GM12878 (cell line): ENCODE measurements around the gene PGAM1. TPM values are rescaled to one million over a fixed set of nuclear protein-coding genes. Genes with fewer than 3 reads are reported as not detected.
A peak's percentile ranks its signal among the peaks of the same experiment; 100 is the strongest.

Experiments used
- ATAC-seq: fragments of 200-7000 bp; cut with Tn5 transposase; 3 replicates; pipeline ENCODE4 v1.9.1; 2020; ENCODE audit warnings: mild to moderate bottlenecking, moderate library complexity
- BruUV-seq: library from RNA; stranded (reverse); fragments of 400-500 nt; replicated peaks from 2 replicates; lab custom pipeline; 2021; lab: Mats Ljungman, UMichigan
- CTCF ChIA-PET: fragments of 300-600 bp; sonication (Branson Sonifier 250); formaldehyde crosslinking; extraction: SDS; loops from one replicate; lab custom pipeline; 2021; ENCODE audit warnings: inconsistent platforms; lab: Yijun Ruan, JAX
- POLR2A ChIA-PET: fragments of 350-600 bp; formaldehyde crosslinking; extraction: SDS; loops from one replicate; lab custom pipeline; 2021; ENCODE audit warnings: inconsistent platforms; lab: Charles Lee
- RAD21 ChIA-PET: fragments of 300-600 bp; sonication (Branson Sonifier 250); formaldehyde crosslinking; loops from one replicate; lab custom pipeline; 2023; ENCODE audit warnings: antibody characterized with exemption; ENCODE audit not compliant: unreplicated experiment; lab: Charles Lee
- SMC1A ChIA-PET: fragments of 300-600 bp; sonication (Branson Sonifier 250); formaldehyde crosslinking; loops from one replicate; lab custom pipeline; 2023; ENCODE audit not compliant: unreplicated experiment, uncharacterized antibody; lab: Charles Lee
- DNase-seq: peaks from one replicate; pipeline ENCODE4 v3.0.0-alpha.2; 2011; ENCODE audit warnings: low read depth, low spot score
- FAIRE-seq: peaks from 3 replicates; lab custom pipeline; 2011; peaks lifted over from hg19 to GRCh38; lab: Jason Lieb, UNC
- H2AFZ ChIP-seq: 2 replicates; pipeline ENCODE4 v1.6.0; 2011; ENCODE audit warnings: low read depth, low read length, control low read depth; ENCODE audit not compliant: control insufficient read depth
- H3K27ac ChIP-seq: 2 replicates; pipeline ENCODE4 v1.5.1; 2011; ENCODE audit warnings: control low read depth; ENCODE audit not compliant: control insufficient read depth, insufficient read depth
- H3K27me3 ChIP-seq, 2 experiments: replicated peaks in 1 of 2; 2 replicates each; pipeline versions ENCODE4 v1.6.0 to v1.6.1; 2011; ENCODE audit warnings: low read length in 1 of 2; ENCODE audit not compliant: control insufficient read depth in 2 of 2, insufficient read depth in 2 of 2
- H3K36me3 ChIP-seq, 2 experiments: 2 replicates each; pipeline ENCODE4 v1.5.1; 2011; ENCODE audit warnings: low read length in 1 of 2; ENCODE audit not compliant: control insufficient read depth in 2 of 2, insufficient read depth in 2 of 2
- H3K4me1 ChIP-seq: 2 replicates; pipeline ENCODE4 v1.6.1; 2011; ENCODE audit warnings: mild to moderate bottlenecking, low read length, moderate library complexity, mixed read lengths; ENCODE audit not compliant: control insufficient read depth, insufficient read depth
- H3K4me2 ChIP-seq: 2 replicates; pipeline ENCODE4 v1.6.0; 2011; ENCODE audit warnings: control low read depth; ENCODE audit not compliant: control insufficient read depth, insufficient read depth
- H3K4me3 ChIP-seq: fragments of 200-600 bp; sonication (generic); 2 replicates; pipeline ENCODE4 v1.5.1; 2016
- H3K79me2 ChIP-seq: 2 replicates; pipeline ENCODE4 v1.6.0; 2011; ENCODE audit warnings: low read length; ENCODE audit not compliant: control insufficient read depth, insufficient read depth
- H3K9ac ChIP-seq: 2 replicates; pipeline ENCODE4 v1.8.0; 2011; ENCODE audit warnings: low read length, control low read depth, mixed read lengths; ENCODE audit not compliant: control insufficient read depth, insufficient read depth
- H3K9me3 ChIP-seq: replicated peaks from 3 replicates; pipeline ENCODE4 v1.5.1; 2011; ENCODE audit warnings: mild to moderate bottlenecking, low read length; ENCODE audit not compliant: control insufficient read depth, insufficient read depth
- H4K20me1 ChIP-seq: 2 replicates; pipeline ENCODE4 v1.6.0; 2011; ENCODE audit not compliant: control insufficient read depth, insufficient read depth
- ATF7 ChIP-seq: fragments of 450-650 bp; IDR thresholded peaks from 2 replicates; pipeline ENCODE4 v1.6.1; 2016; ENCODE audit warnings: low read depth, mild to moderate bottlenecking
- BHLHE40 ChIP-seq, 2 experiments: fragments of 450-650 bp in 1 of 2; IDR thresholded peaks; 2 replicates each; pipeline ENCODE4 v1.6.1; 2011 to 2017; ENCODE audit warnings: low read depth in 2 of 2, borderline replicate concordance in 1 of 2, improper control_type of control experiment in 1 of 2, low read length in 1 of 2, mild to moderate bottlenecking in 1 of 2
- BRCA1 ChIP-seq: IDR thresholded peaks from 2 replicates; pipeline ENCODE4 v1.6.1; 2011; ENCODE audit warnings: low read depth, low read length, improper control_type of control experiment
- CBX3 ChIP-seq: fragments of 200-600 bp; sonication (generic); IDR thresholded peaks from 2 replicates; pipeline ENCODE4 v1.6.1; 2016; ENCODE audit warnings: low read depth, borderline replicate concordance
- CHD4 ChIP-seq: fragments of 200-600 bp; sonication (generic); IDR thresholded peaks from 2 replicates; pipeline ENCODE4 v1.6.1; 2016; ENCODE audit warnings: mild to moderate bottlenecking
- EGR1 ChIP-seq, 2 experiments: IDR thresholded peaks; 1 replicate in 1 of 2; 2 replicates in 1 of 2; pipeline ENCODE4 v1.6.1; 2011 to 2012; ENCODE audit warnings: low read depth in 2 of 2, low read length in 2 of 2, borderline replicate concordance in 1 of 2, mild to moderate bottlenecking in 1 of 2, moderate library complexity in 1 of 2
- ESRRA ChIP-seq: IDR thresholded peaks from 2 replicates; pipeline ENCODE4 v1.6.1; 2012; ENCODE audit warnings: mild to moderate bottlenecking, low read length, improper control_type of control experiment
- JUNB ChIP-seq: IDR thresholded peaks from 2 replicates; pipeline ENCODE4 v1.6.1; 2016; ENCODE audit warnings: antibody characterized with exemption, mild to moderate bottlenecking
- MLLT1 ChIP-seq: fragments of 450-650 bp; IDR thresholded peaks from 2 replicates; pipeline ENCODE4 v1.6.1; 2016; ENCODE audit warnings: mild to moderate bottlenecking
- NRF1 ChIP-seq: conservative IDR thresholded peaks from 2 replicates; pipeline ENCODE4 v1.6.1; 2011; ENCODE audit warnings: mild to moderate bottlenecking, low read depth, low read length, improper control_type of control experiment
- POLR2AphosphoS5 ChIP-seq: IDR thresholded peaks from 2 replicates; pipeline ENCODE4 v1.6.1; 2011; ENCODE audit warnings: mild to moderate bottlenecking, low read length, inconsistent platforms
- RB1 ChIP-seq: fragments of 450-650 bp; formaldehyde crosslinking; IDR thresholded peaks from 2 replicates; pipeline ENCODE4 v1.6.1; 2017; ENCODE audit warnings: mild to moderate bottlenecking, borderline replicate concordance
- SIN3A ChIP-seq: IDR thresholded peaks from 2 replicates; pipeline ENCODE4 v1.6.1; 2012; ENCODE audit warnings: low read depth, low read length, improper control_type of control experiment
- SMAD5 ChIP-seq: IDR thresholded peaks from 2 replicates; pipeline ENCODE4 v1.6.1; 2016; ENCODE audit warnings: antibody characterized with exemption, low read depth
- YY1 ChIP-seq: IDR thresholded peaks from 2 replicates; pipeline ENCODE4 v1.6.1; 2011; ENCODE audit warnings: low read depth, mild to moderate bottlenecking, low read length
- ZBTB11 ChIP-seq: fragments of 450-650 bp; formaldehyde crosslinking; IDR thresholded peaks from 2 replicates; pipeline ENCODE4 v1.5.0; 2022; ENCODE audit warnings: mild to moderate bottlenecking, missing genetic modification characterization
- ZBTB33 ChIP-seq: fragments of 450-650 bp; IDR thresholded peaks from 2 replicates; pipeline ENCODE4 v1.6.1; 2017; ENCODE audit warnings: mild to moderate bottlenecking
- WGBS: methylation state at CpG from one replicate; pipeline ENCODE4 v1.1.6; 2016; ENCODE audit warnings: low lambda C conversion rate; ENCODE audit not compliant: insufficient replicate concordance, insufficient coverage; ENCODE audit errors: missing lambda C conversion rate; 5-methylcytosine and 5-hydroxymethylcytosine counted together
- in situ Hi-C: fragments of 300-500 bp; cut with MboI; formaldehyde crosslinking; loops from 9 replicates; pipeline ENCODE4 v1.14.3; 2018; ENCODE audit warnings: mixed read lengths
- intact Hi-C: fragments of 100-400 bp; cut with micrococcal nuclease; formaldehyde crosslinking; loops from one replicate; pipeline ENCODE4 v1.14.2; 2022; ENCODE audit not compliant: unreplicated experiment
- polyA plus RNA-seq, 11 experiments: library from polyadenylated mRNA; depleted of rRNA in 4 of 11; unstranded in 6 of 11; stranded (reverse) in 5 of 11; fragments of >200 nt; fragmentation: Nextera tagmentation in 4 of 11; fragmentation: Illumina TruSeq in 1 of 11; extraction: Ambion mirVana in 4 of 11; extraction: Trizol in 1 of 11; gene quantifications; 1 replicate in 1 of 11; 2 replicates in 10 of 11; pipeline versions ENCODE4 v1.2.1 to v1.2.3, GENCODE V29; 2011 to 2016; ENCODE audit warnings: inconsistent platforms in 2 of 11, missing spikeins in 2 of 11, low read depth in 1 of 11
- total RNA-seq, 4 experiments: library from RNA; depleted of rRNA in 3 of 4; stranded (reverse); fragments of >200 nt in 3 of 4; fragmentation: Illumina TruSeq in 1 of 4; extraction: Trizol in 1 of 4; gene quantifications; 2 replicates each; pipeline versions ENCODE4 v1.2.1 to v1.2.3, GENCODE V29; 2013 to 2021

Gene PGAM1
- total and polyA plus RNA-seq, 10 of the 15 experiments (the other 5 are each of a cell fraction or from before 2014, with no cell fraction given): 115 to 1,362 (median 744) TPM

GRCh38 chr10:97428572-97428981 is 2.6 kb downstream of the PGAM1 start:
- ChIA-PET POLR2A (interaction anchor here (1.4 to 2.6 kb wide), 4 partner anchors 9 to 28 kb away, joined by 3 to 9 read pairs (median 8); partner anchors contain the start of gene RRP12), CTCF (interaction anchor here (0.8 to 1.9 kb wide), 6 partner anchors 18 to 149 kb away, joined by 3 to 10 read pairs (median 4); partner anchors contain the start of gene RRP12), SMC1A (interaction anchor here (1.0 to 2.1 kb wide), 4 partner anchors 15 to 27 kb away, joined by 3 to 12 read pairs (median 3); partner anchors contain the start of gene RRP12), RAD21 (interaction anchor here (1.4 to 1.9 kb wide), 2 partner anchors 16 to 21 kb away, joined by 3 to 4 read pairs; no protein-coding TSS in a partner anchor)
- Histone ChIP-seq H3K9me3 (no peaks in the 10 kb centered on the region), H3K27me3 (no peaks in the 10 kb centered on the region), H3K9ac (peak overlapping the region; percentile 89), H3K4me3 (peak overlapping the region; percentile 92), H3K4me1 (peaks cover 10% of the 10 kb centered on the region), H3K79me2 (peaks cover 58% of the 10 kb centered on the region), H3K27ac (peak overlapping the region; percentile 95), H3K36me3 (peaks cover 9 to 22% of the 10 kb centered on the region in 2 experiments; a peak in 3 of 4 replicates), H4K20me1 (peaks cover 8% of the 10 kb centered on the region; the same call in 1 of the 2 replicates), H2AFZ (no peak overlapping the region), H3K4me2 (peak overlapping the region; percentile 78)
- FAIRE-seq (no peak), DNase-seq (no peak), ATAC-seq (peak; percentile 13)
- no TSS peak for BruUV-seq
- in situ Hi-C loops (no loop called here), intact Hi-C loops (loop anchor here (5.0 kb wide), 1 partner anchor 69 kb away; the partner anchor contains the start of genes MMS19 and UBTD1)
- 0% methylated on average over 4 of the region's 4 CpGs for WGBS
- no peak for TF ChIP-seq MLLT1
- no peak for TF ChIP-seq ZBTB11 (CRISPR knock-in tag)
- no peak for TF ChIP-seq RB1
- no peak for TF ChIP-seq BRCA1
- TF ChIP-seq BHLHE40 (IDR thresholded peaks at IDR 0.05; ENCODE audit: borderline replicate concordance in 1 of 2, low read depth in 2 of 2, low read length in 1 of 2): no peak
- no peak for TF ChIP-seq SMAD5
- no peak for TF ChIP-seq ZBTB33
- 0 out of 2 replicates have a peak, but pooled peaks have one; percentile 9 for TF ChIP-seq YY1
- TF ChIP-seq ESRRA: no peak
- no peak for TF ChIP-seq SIN3A
- TF ChIP-seq CHD4: no peak
- no peak for TF ChIP-seq ATF7
- 0 out of 2 replicates have a peak, but pooled peaks have one; percentile 22 for TF ChIP-seq POLR2AphosphoS5
- no peak for TF ChIP-seq EGR1 (IDR thresholded peaks at IDR 0.05; ENCODE audit: borderline replicate concordance in 1 of 2, low read depth in 2 of 2, low read length in 2 of 2)
- TF ChIP-seq CBX3: no peak
- TF ChIP-seq NRF1: no peak
- no peak for TF ChIP-seq JUNB
